CD4-positive, alpha-beta T cell treated with Interleukin-10 for 1 hour (primary cell): ENCODE measurements around the gene GAS2L2.
"Not testable (repeated sequence)": the region's sequence is repeated elsewhere in the genome, so short reads cannot be mapped to it uniquely, and the experiment has no call there.

Source experiments
- DNase-seq: peaks from one replicate; pipeline ENCODE4 v3.0.0-alpha.2; 2020

The GAS2L2 gene

GRCh38 chr17:35773129-35773528 lies 20.1 kb upstream of the GAS2L2 start:
- no peak for DNase-seq

- no peak for DNase-seq
Measured at GRCh38 chr17:35769895-35770486, 17.0 kb upstream of the GAS2L2 start.

GRCh38 chr17:35768797-35769196 lies 15.8 kb upstream of the GAS2L2 start:
- DNase-seq: no peak

- DNase-seq: peak; percentile 49
Measured at GRCh38 chr17:35766903-35767510, 14.0 kb upstream of the GAS2L2 start.

- DNase-seq: no peak
Measured at GRCh38 chr17:35766489-35766877, 13.4 kb upstream of the GAS2L2 start.

- DNase-seq: no peak
Measured at GRCh38 chr17:35765756-35766488, 12.9 kb upstream of the GAS2L2 start.

GRCh38 chr17:35765086-35765710 lies 12.2 kb upstream of the GAS2L2 start:
- DNase-seq: no peak

GRCh38 chr17:35764123-35764991 lies 11.3 kb upstream of the GAS2L2 start:
- DNase-seq: peak; percentile 90

GRCh38 chr17:35763767-35764122 lies 10.7 kb upstream of the GAS2L2 start:
- no peak for DNase-seq

- no peak for DNase-seq
Measured at GRCh38 chr17:35761601-35762000, 8.6 kb upstream of the GAS2L2 start.

- no peak for DNase-seq
Measured at GRCh38 chr17:35760587-35760986, 7.5 kb upstream of the GAS2L2 start, which contains the start of gene C17orf50. TSS of gene C17orf50 (plus strand) at chr17:35760887. CDS start at chr17:35760942, 55 bp downstream.

- DNase-seq: no peak
Measured at GRCh38 chr17:35757243-35757642, 4.2 kb upstream of the GAS2L2 start.

- DNase-seq: no peak
Measured at GRCh38 chr17:35752471-35752870, 568 bp downstream of the GAS2L2 start.

GRCh38 chr17:35751541-35751940 lies 1.5 kb downstream of the GAS2L2 start:
- not testable (repeated sequence) for DNase-seq

- DNase-seq: no peak
Measured at GRCh38 chr17:35750526-35751395, 2.3 kb downstream of the GAS2L2 start.

GRCh38 chr17:35749560-35750412 lies 3.3 kb downstream of the GAS2L2 start:
- DNase-seq: no peak

GRCh38 chr17:35748979-35749378 lies 4.1 kb downstream of the GAS2L2 start:
- DNase-seq: no peak

- DNase-seq: no peak
Measured at GRCh38 chr17:35748341-35748841, 4.6 kb downstream of the GAS2L2 start.

- DNase-seq: peak; percentile 82
Measured at GRCh38 chr17:35747540-35748017, 5.5 kb downstream of the GAS2L2 start.

GRCh38 chr17:35745749-35746320 lies 7.2 kb downstream of the GAS2L2 start:
- DNase-seq: no peak
